Measurements from ENCODE around the gene KANSL1. TPM values are rescaled to one million over a fixed set of nuclear protein-coding genes. Genes with fewer than 3 reads are reported as not detected.

Gene KANSL1
- total RNA-seq, 1 donor from 2014 or later: 61.4 TPM

DNA sequence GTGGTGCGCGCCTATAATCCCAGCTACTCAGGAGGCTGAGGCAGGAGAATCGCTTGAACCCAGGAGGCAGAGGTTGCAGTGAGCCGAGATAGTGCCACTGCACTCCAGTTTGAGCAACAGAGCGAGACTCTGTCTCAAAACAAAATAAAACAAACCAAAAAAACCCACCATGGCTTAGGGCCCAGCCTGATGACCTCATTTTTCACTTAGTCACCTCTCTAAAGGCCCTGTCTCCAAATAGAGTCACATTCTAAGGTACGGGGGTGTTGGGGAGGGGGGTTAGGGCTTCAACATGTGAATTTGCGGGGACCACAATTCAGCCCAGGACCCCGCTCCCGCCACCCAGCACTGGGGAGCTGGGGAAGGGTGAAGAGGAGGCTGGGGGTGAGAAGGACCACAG lies 195.6 kb downstream of the KANSL1 start:
- no peak overlapping the region for H3K4me3 Mint-ChIP-seq (ENCODE audit: unreplicated experiment)
- DNase-seq (ENCODE audit: low spot score): no peak
- H3K27me3 Mint-ChIP-seq (ENCODE audit: low read depth): no peaks in the 10 kb centered on the region
- H3K9me3 Mint-ChIP-seq (ENCODE audit: low read depth): no peaks in the 10 kb centered on the region
- no peak overlapping the region for H3K27ac Mint-ChIP-seq (ENCODE audit: unreplicated experiment)
- TF ChIP-seq, protein P1, sequence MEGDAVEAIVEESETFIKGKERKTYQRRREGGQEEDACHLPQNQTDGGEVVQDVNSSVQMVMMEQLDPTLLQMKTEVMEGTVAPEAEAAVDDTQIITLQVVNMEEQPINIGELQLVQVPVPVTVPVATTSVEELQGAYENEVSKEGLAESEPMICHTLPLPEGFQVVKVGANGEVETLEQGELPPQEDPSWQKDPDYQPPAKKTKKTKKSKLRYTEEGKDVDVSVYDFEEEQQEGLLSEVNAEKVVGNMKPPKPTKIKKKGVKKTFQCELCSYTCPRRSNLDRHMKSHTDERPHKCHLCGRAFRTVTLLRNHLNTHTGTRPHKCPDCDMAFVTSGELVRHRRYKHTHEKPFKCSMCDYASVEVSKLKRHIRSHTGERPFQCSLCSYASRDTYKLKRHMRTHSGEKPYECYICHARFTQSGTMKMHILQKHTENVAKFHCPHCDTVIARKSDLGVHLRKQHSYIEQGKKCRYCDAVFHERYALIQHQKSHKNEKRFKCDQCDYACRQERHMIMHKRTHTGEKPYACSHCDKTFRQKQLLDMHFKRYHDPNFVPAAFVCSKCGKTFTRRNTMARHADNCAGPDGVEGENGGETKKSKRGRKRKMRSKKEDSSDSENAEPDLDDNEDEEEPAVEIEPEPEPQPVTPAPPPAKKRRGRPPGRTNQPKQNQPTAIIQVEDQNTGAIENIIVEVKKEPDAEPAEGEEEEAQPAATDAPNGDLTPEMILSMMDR (IDR thresholded peaks at IDR 0.05): no peak
- H3K36me3 Mint-ChIP-seq (ENCODE audit: low read depth): no peaks in the 10 kb centered on the region
- no peaks in the 10 kb centered on the region for H3K4me1 Mint-ChIP-seq (ENCODE audit: low read depth)

DNA sequence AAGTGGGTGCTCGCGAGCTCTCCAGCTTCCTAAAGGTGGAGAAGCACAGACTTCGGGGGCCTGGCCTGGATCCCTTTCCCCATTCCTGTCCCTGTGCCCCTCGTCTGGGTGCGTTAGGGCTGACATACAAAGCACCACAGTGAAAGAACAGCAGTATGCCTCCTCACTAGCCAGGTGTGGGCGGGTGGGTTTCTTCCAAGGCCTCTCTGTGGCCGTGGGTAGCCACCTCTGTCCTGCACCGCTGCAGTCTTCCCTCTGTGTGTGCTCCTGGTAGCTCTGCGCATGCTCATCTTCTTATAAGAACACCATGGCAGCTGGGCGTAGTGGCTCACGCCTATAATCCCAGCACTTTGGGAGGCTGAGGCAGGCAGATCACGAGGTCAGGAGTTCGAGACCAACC lies 196.1 kb downstream of the KANSL1 start:
- H3K4me3 Mint-ChIP-seq (ENCODE audit: unreplicated experiment): no peak overlapping the region
- no peak overlapping the region for H3K27ac Mint-ChIP-seq (ENCODE audit: unreplicated experiment)
- DNase-seq (ENCODE audit: low spot score): no peak
- no peaks in the 10 kb centered on the region for H3K36me3 Mint-ChIP-seq (ENCODE audit: low read depth)
- H3K27me3 Mint-ChIP-seq (ENCODE audit: low read depth): no peaks in the 10 kb centered on the region
- no peaks in the 10 kb centered on the region for H3K4me1 Mint-ChIP-seq (ENCODE audit: low read depth)
- TF ChIP-seq, protein P1 (IDR thresholded peaks at IDR 0.05): no peak
- no peaks in the 10 kb centered on the region for H3K9me3 Mint-ChIP-seq (ENCODE audit: low read depth)

DNA sequence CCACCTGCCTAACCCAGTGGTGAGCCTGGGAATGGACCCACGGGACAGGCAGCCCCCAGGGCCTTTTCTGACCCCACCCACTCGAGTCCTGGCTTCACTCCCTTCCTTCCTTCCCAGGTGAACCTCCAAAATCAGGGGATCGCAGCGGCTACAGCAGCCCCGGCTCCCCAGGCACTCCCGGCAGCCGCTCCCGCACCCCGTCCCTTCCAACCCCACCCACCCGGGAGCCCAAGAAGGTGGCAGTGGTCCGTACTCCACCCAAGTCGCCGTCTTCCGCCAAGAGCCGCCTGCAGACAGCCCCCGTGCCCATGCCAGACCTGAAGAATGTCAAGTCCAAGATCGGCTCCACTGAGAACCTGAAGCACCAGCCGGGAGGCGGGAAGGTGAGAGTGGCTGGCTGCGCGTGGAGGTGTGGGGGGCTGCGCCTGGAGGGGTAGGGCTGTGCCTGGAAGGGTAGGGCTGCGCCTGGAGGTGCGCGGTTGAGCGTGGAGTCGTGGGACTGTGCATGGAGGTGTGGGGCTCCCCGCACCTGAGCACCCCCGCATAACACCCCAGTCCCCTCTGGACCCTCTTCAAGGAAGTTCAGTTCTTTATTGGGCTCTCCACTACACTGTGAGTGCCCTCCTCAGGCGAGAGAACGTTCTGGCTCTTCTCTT lies 196.8 kb downstream of the KANSL1 start:
- Mint-ChIP-seq H3K27me3 (ENCODE audit: low read depth) (no peaks in the 10 kb centered on the region), H3K36me3 (ENCODE audit: low read depth) (no peaks in the 10 kb centered on the region), H3K4me3 (ENCODE audit: unreplicated experiment) (no peak overlapping the region), H3K27ac (ENCODE audit: unreplicated experiment) (no peak overlapping the region), H3K9me3 (ENCODE audit: low read depth) (no peaks in the 10 kb centered on the region), H3K4me1 (ENCODE audit: low read depth) (no peaks in the 10 kb centered on the region)
- TF ChIP-seq, protein P1 (IDR thresholded peaks at IDR 0.05): no peak
- no peak for DNase-seq (ENCODE audit: low spot score)

DNA sequence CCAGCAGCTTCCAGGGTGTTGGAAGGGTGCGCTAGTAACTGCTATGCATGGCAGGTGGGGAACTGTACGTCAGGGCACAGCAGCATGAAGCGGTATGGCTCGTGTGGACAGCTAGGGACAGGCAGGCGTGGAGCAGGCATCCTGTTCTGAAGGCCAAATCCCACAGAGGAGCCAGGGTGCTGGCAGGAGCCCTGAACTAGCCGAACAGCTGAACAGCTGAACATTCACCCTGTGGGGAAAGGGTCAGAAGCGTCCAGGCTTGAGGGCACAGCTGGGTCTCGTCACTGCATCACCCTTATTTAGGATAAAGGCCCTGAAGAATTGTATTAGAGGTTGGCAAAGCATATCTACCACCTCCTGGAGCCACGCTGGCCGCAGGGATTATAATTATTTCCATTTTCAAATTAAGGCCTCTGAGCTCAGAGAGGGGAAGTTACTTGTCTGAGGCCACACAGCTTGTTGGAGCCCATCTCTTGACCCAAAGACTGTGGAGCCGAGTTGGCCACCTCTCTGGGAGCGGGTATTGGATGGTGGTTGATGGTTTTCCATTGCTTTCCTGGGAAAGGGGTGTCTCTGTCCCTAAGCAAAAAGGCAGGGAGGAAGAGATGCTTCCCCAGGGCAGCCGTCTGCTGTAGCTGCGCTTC lies 197.5 kb downstream of the KANSL1 start:
- no peak overlapping the region for H3K4me3 Mint-ChIP-seq (ENCODE audit: unreplicated experiment)
- H3K9me3 Mint-ChIP-seq (ENCODE audit: low read depth): no peaks in the 10 kb centered on the region
- DNase-seq (ENCODE audit: low spot score): no peak

DNA sequence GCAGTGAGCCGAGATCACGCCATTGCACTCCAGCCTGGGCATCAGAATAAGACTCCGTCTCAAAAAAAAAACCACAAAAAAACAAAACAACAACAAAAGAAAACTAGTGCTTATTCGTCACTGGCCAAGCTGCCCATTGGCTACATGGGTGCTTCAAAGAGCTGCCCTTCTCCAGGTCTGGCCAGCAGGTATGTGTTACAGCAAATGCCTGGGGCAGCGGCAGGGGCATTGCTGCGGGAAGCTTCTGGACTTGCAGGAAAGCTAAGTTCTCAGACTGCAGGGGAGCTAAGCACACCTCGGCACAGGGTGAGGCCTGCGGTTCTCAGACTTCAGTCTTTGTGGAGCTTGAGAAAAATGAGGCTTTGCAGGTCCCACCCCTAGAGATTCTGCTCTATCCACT lies 198.2 kb downstream of the KANSL1 start:
- no peaks in the 10 kb centered on the region for H3K9me3 Mint-ChIP-seq (ENCODE audit: low read depth)

More for the DNA sequence above, 197.5 kb downstream of the KANSL1 start:
- no peaks in the 10 kb centered on the region for H3K4me1 Mint-ChIP-seq (ENCODE audit: low read depth)
- H3K27me3 Mint-ChIP-seq (ENCODE audit: low read depth): no peaks in the 10 kb centered on the region
- no peaks in the 10 kb centered on the region for H3K36me3 Mint-ChIP-seq (ENCODE audit: low read depth)
- TF ChIP-seq, protein P1 (IDR thresholded peaks at IDR 0.05): no peak
- no peak overlapping the region for H3K27ac Mint-ChIP-seq (ENCODE audit: unreplicated experiment)

More for the DNA sequence above, 198.2 kb downstream of the KANSL1 start:
- Mint-ChIP-seq H3K36me3 (ENCODE audit: low read depth) (no peaks in the 10 kb centered on the region), H3K4me3 (ENCODE audit: unreplicated experiment) (no peak overlapping the region), H3K4me1 (ENCODE audit: low read depth) (no peaks in the 10 kb centered on the region), H3K27me3 (ENCODE audit: low read depth) (no peaks in the 10 kb centered on the region), H3K27ac (ENCODE audit: unreplicated experiment) (no peak overlapping the region)
- TF ChIP-seq, protein P1 (IDR thresholded peaks at IDR 0.05): no peak
- DNase-seq (ENCODE audit: low spot score): no peak
